Panc1 (cell line): Measurements from ENCODE around the gene RILPL2. TPM values are rescaled to one million over a fixed set of nuclear protein-coding genes. Genes with fewer than 3 reads are reported as not detected.

Experiments
- ATAC-seq: fragments of 200-7000 bp; cut with Tn5 transposase; 2 replicates; pipeline ENCODE4 v1.9.1; 2020; ENCODE audit warnings: mild to moderate bottlenecking, moderate library complexity
- BruUV-seq: library from RNA; stranded (reverse); fragments of 400-500 nt; replicated peaks from 2 replicates; lab custom pipeline; 2021; lab: Mats Ljungman, UMichigan
- CTCF ChIA-PET: fragments of 300-600 bp; sonication (Branson Sonifier 250); formaldehyde crosslinking; loops from one replicate; lab custom pipeline; 2022; ENCODE audit warnings: antibody characterized with exemption; lab: Charles Lee
- POLR2A ChIA-PET: fragments of 300-600 bp; sonication (Branson Sonifier 250); formaldehyde crosslinking; loops from one replicate; lab custom pipeline; 2022; ENCODE audit warnings: antibody characterized with exemption; lab: Charles Lee
- DNase-seq: peaks from one replicate; pipeline ENCODE4 v3.0.0-alpha.2; 2010; ENCODE audit warnings: low read depth, low spot score
- H3K27ac ChIP-seq: 2 replicates; pipeline ENCODE4 v1.5.1; 2011; ENCODE audit warnings: mild to moderate bottlenecking, low read length, inconsistent platforms
- H3K27me3 ChIP-seq: fragments of 200-500 bp; sonication (Bioruptor generic); 2 replicates; pipeline ENCODE4 v1.6.0; 2014; ENCODE audit warnings: low read length, inconsistent platforms; ENCODE audit not compliant: control insufficient read depth, insufficient read depth
- H3K36me3 ChIP-seq: fragments of 200-500 bp; sonication (Bioruptor generic); 2 replicates; pipeline ENCODE4 v1.5.1; 2014; ENCODE audit warnings: inconsistent platforms, mild to moderate bottlenecking, low read length, moderate library complexity; ENCODE audit not compliant: control insufficient read depth, insufficient read depth
- H3K4me1 ChIP-seq: 2 replicates; pipeline ENCODE4 v1.5.1; 2011; ENCODE audit warnings: inconsistent platforms, mild to moderate bottlenecking, low read length, moderate library complexity; ENCODE audit not compliant: control insufficient read depth, insufficient read depth
- H3K4me3 ChIP-seq, 2 experiments: 2 replicates each; pipeline ENCODE4 v1.5.1; 2011 to 2012; ENCODE audit warnings: low read depth in 2 of 2, low read length in 2 of 2, mild to moderate bottlenecking in 2 of 2, inconsistent platforms in 1 of 2, moderate library complexity in 1 of 2
- H3K9me3 ChIP-seq: fragments of 200-500 bp; sonication (Bioruptor generic); 2 replicates; pipeline ENCODE4 v1.5.1; 2014; ENCODE audit warnings: low read depth, mild to moderate bottlenecking, inconsistent platforms, low read length, moderate library complexity; ENCODE audit not compliant: control insufficient read depth, insufficient read depth
- POLR2AphosphoS5 ChIP-seq: IDR thresholded peaks from 2 replicates; pipeline ENCODE4 v1.6.1; 2012; ENCODE audit warnings: mild to moderate bottlenecking, low read depth, low read length, moderate library complexity
- SIN3A ChIP-seq: IDR thresholded peaks from 2 replicates; pipeline ENCODE4 v1.6.1; 2012; ENCODE audit warnings: low read depth, mild to moderate bottlenecking, low read length, moderate library complexity, borderline replicate concordance; ENCODE audit not compliant: insufficient read depth
- TCF7L2 ChIP-seq: IDR thresholded peaks from 2 replicates; pipeline ENCODE4 v1.6.1; 2011; ENCODE audit warnings: mild to moderate bottlenecking, low read depth, low read length, inconsistent platforms
- in situ Hi-C: cut with HindIII; loops from 2 replicates; pipeline ENCODE4 v1.10.0; 2016; ENCODE audit warnings: low sequenced_read_pairs, low pct_unique_long_range_greater_than_20kb
- intact Hi-C: fragments of 100-400 bp; cut with micrococcal nuclease; formaldehyde crosslinking; loops from one replicate; pipeline ENCODE4 v1.10.0; 2022; ENCODE audit not compliant: unreplicated experiment
- total RNA-seq: library from RNA; stranded (reverse); gene quantifications from one replicate; pipeline ENCODE4 v1.2.1, GENCODE V29; 2021; ENCODE audit not compliant: unreplicated experiment
- TF ChIP-seq, protein P1 (sequence below), 2 experiments: IDR thresholded peaks; 2 replicates each; pipeline ENCODE4 v1.6.1; 2011 to 2012; ENCODE audit warnings: low read depth in 2 of 2, control low read depth in 1 of 2, low read length in 1 of 2, mild to moderate bottlenecking in 1 of 2, moderate library complexity in 1 of 2; ENCODE audit not compliant: insufficient read depth in 1 of 2
- TF ChIP-seq, protein P2 (sequence below): fragments of 450-650 bp; IDR thresholded peaks from 2 replicates; pipeline ENCODE4 v1.5.1; 2017; ENCODE audit warnings: mild to moderate bottlenecking

Gene RILPL2
- total RNA-seq, 1 experiment from 2014 or later, result 5.4 TPM

DNA sequence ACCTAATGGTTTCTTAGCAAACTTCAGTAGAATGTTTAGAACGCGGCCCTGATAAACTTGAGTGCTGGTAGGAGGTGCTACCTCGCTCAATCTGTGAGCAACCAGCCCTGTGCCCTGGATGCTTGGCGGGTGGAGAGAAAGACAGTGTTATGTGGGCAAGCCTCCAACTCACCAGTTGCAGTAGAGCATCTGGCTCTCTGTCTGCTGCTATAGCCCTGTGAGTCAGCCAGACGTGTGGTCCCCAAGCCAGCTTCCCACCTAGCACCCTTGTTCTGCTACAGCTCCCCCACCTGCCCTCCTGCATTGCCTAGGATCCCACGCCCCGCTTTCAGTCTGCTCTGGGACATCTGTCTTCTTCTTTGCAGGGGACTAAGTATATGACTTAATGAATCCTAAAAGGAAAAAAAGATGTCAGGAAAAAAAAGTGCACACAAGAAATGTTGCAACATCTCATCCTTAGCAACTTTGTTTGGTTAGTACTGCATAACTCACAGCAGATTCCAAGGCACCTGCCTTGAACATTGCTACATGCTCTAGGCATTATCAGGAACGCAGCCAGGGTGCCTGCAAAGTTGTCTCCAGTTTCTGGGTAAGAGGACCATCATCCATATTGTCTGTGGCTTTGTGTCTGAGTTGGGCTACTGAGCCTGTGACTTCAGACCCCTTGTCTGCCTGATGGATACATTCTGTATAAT lies 35.0 kb upstream of the RILPL2 start:
- TF ChIP-seq POLR2AphosphoS5 (no peak), SIN3A (no peak), TCF7L2 (no peak)
- TF ChIP-seq, protein P1, sequence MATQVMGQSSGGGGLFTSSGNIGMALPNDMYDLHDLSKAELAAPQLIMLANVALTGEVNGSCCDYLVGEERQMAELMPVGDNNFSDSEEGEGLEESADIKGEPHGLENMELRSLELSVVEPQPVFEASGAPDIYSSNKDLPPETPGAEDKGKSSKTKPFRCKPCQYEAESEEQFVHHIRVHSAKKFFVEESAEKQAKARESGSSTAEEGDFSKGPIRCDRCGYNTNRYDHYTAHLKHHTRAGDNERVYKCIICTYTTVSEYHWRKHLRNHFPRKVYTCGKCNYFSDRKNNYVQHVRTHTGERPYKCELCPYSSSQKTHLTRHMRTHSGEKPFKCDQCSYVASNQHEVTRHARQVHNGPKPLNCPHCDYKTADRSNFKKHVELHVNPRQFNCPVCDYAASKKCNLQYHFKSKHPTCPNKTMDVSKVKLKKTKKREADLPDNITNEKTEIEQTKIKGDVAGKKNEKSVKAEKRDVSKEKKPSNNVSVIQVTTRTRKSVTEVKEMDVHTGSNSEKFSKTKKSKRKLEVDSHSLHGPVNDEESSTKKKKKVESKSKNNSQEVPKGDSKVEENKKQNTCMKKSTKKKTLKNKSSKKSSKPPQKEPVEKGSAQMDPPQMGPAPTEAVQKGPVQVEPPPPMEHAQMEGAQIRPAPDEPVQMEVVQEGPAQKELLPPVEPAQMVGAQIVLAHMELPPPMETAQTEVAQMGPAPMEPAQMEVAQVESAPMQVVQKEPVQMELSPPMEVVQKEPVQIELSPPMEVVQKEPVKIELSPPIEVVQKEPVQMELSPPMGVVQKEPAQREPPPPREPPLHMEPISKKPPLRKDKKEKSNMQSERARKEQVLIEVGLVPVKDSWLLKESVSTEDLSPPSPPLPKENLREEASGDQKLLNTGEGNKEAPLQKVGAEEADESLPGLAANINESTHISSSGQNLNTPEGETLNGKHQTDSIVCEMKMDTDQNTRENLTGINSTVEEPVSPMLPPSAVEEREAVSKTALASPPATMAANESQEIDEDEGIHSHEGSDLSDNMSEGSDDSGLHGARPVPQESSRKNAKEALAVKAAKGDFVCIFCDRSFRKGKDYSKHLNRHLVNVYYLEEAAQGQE (IDR thresholded peaks at IDR 0.05; ENCODE audit: insufficient read depth in 1 of 2, low read depth in 2 of 2, low read length in 1 of 2), result no peak
- TF ChIP-seq, protein P2, sequence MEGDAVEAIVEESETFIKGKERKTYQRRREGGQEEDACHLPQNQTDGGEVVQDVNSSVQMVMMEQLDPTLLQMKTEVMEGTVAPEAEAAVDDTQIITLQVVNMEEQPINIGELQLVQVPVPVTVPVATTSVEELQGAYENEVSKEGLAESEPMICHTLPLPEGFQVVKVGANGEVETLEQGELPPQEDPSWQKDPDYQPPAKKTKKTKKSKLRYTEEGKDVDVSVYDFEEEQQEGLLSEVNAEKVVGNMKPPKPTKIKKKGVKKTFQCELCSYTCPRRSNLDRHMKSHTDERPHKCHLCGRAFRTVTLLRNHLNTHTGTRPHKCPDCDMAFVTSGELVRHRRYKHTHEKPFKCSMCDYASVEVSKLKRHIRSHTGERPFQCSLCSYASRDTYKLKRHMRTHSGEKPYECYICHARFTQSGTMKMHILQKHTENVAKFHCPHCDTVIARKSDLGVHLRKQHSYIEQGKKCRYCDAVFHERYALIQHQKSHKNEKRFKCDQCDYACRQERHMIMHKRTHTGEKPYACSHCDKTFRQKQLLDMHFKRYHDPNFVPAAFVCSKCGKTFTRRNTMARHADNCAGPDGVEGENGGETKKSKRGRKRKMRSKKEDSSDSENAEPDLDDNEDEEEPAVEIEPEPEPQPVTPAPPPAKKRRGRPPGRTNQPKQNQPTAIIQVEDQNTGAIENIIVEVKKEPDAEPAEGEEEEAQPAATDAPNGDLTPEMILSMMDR, result no peak
- no peaks in the 10 kb centered on the region for H3K36me3 ChIP-seq
- no peak overlapping the region for H3K27ac ChIP-seq
- no TSS peak for BruUV-seq
- no peak; the same call in 1 of the 2 replicates for ATAC-seq
- intact Hi-C loops (no loop called here), in situ Hi-C loops (no loop called here)
- DNase-seq, result no peak
- ChIA-PET POLR2A (no interaction called here), CTCF (no interaction called here)
- H3K4me3 ChIP-seq, result no peak overlapping the region
- H3K9me3 ChIP-seq, result no peaks in the 10 kb centered on the region
- no peaks in the 10 kb centered on the region for H3K4me1 ChIP-seq
- H3K27me3 ChIP-seq, result no peaks in the 10 kb centered on the region

DNA sequence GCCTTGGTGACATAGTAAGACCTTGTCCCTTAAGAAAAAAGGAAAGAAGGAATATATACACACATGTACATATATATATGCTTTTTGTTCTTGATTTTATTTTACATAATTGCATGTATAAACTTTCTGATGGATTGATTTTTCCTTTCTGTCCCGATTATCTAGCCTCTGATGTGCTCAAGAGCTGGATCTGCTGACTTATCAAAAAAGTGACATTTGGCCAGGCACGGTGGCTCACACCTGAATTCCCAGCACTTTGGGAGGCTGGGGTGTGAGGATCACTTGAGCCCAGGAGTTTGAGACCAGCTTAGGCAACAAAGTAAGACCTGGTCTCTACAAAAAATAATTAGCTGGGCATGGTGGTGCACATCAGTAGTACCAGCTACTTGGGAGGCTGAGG lies 33.5 kb upstream of the RILPL2 start:
- POLR2A ChIA-PET, result no interaction called here

More for the DNA sequence above, 33.5 kb upstream of the RILPL2 start:
- no peaks in the 10 kb centered on the region for H3K9me3 ChIP-seq
- BruUV-seq, result no TSS peak
- H3K36me3 ChIP-seq, result no peaks in the 10 kb centered on the region
- no peak for DNase-seq
- H3K27ac ChIP-seq, result no peak overlapping the region
- ATAC-seq, result no peak
- CTCF ChIA-PET, result no interaction called here
- in situ Hi-C loops, result no loop called here
- H3K27me3 ChIP-seq, result no peaks in the 10 kb centered on the region
- no peak overlapping the region for H3K4me3 ChIP-seq
- intact Hi-C loops, result no loop called here
- TF ChIP-seq POLR2AphosphoS5 (no peak), TCF7L2 (no peak), SIN3A (no peak)
- TF ChIP-seq, protein P1 (IDR thresholded peaks at IDR 0.05; ENCODE audit: insufficient read depth in 1 of 2, low read depth in 2 of 2, low read length in 1 of 2), result no peak
- TF ChIP-seq, protein P2, result no peak
- no peaks in the 10 kb centered on the region for H3K4me1 ChIP-seq
